Measurements from ENCODE around the gene REXO5. TPM values are rescaled to one million over a fixed set of nuclear protein-coding genes. Genes with fewer than 3 reads are reported as not detected.

REXO5 gene
- total and polyA plus RNA-seq, 2 of the 13 experiments (the other 11 are each of a cell fraction or from before 2014, with no cell fraction given) = 5.9 to 13.1 TPM

DNA sequence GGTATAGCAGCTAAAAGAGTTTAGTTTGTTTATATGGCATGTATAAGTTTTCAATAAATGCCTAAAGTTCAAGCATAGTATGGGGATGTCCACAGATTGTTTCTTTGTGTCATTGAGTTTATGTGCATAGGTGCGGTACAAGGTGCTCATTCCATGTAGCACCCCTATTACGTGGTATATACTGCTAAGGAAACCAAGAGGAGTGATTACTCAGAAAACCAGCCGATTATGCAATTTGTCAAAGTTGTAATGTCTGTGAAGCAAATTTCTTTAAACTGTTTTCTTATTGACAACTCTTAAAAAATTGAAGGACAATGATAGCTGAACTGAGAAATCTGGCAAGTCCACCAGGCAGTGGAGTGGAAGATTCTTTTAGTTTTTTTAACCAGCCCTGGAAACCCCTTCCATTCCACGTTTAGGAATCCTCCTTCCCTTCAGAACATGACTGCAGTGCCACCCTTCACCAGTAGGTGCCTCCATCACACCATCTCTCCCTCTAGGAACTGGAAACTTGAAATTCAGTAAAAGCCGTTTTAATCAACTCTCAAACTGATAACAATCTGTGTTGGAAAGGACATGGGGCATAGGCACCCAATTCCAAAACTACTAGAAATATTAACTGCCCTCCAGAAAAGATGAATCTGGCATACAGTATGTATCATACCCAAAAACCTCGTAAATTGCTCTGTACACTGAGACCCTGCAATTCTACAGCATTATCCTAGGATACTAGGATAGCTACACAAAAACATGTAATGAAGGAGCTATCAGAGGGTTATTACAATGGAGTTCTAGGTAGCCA, 43.5 kb downstream of the REXO5 start (continued):
- TF ChIP-seq, protein P1, sequence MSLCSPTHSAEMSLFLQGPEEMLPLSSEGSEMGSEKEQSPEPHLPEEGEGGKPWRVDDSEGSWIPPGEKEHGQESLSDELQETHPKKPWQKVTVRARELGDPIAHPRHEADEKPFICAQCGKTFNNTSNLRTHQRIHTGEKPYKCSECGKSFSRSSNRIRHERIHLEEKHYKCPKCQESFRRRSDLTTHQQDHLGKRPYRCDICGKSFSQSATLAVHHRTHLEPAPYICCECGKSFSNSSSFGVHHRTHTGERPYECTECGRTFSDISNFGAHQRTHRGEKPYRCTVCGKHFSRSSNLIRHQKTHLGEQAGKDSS (CRISPR knock-in tag; IDR thresholded peaks at IDR 0.05; ENCODE audit: borderline replicate concordance, low read depth) = 0 out of 2 replicates have a peak, but pooled peaks have one; percentile 22
- TF ChIP-seq XBP1 (CRISPR knock-in tag; IDR thresholded peaks at IDR 0.05) (no peak), ATM (IDR thresholded peaks at IDR 0.05; ENCODE audit: borderline replicate concordance) (no peak), ZFP91 (CRISPR knock-in tag; IDR thresholded peaks at IDR 0.05; ENCODE audit: borderline replicate concordance) (no peak), ZNF841 (CRISPR knock-in tag; IDR thresholded peaks at IDR 0.05; ENCODE audit: borderline replicate concordance) (no peak), NCOR1 (IDR thresholded peaks at IDR 0.05; ENCODE audit: borderline replicate concordance, low read length) (no peak), ELF3 (CRISPR knock-in tag; IDR thresholded peaks at IDR 0.05) (peak; percentile 37; the same call in 1 of the 2 replicates), MAFF (IDR thresholded peaks at IDR 0.05; ENCODE audit: low read depth, low read length) (peak; percentile 86), ZBTB21 (CRISPR knock-in tag; IDR thresholded peaks at IDR 0.05) (no peak), NRL (CRISPR knock-in tag; IDR thresholded peaks at IDR 0.05; ENCODE audit: borderline replicate concordance) (no peak), YEATS2 (CRISPR knock-in tag; IDR thresholded peaks at IDR 0.05; ENCODE audit: borderline replicate concordance) (peak; percentile 73; the same call in 1 of the 2 replicates), NFYB (CRISPR knock-in tag; IDR thresholded peaks at IDR 0.05) (no peak), RXRA (CRISPR knock-in tag; IDR thresholded peaks at IDR 0.05) (no peak), IKZF5 (CRISPR knock-in tag; IDR thresholded peaks at IDR 0.05) (no peak; the same call in 1 of the 2 replicates), HNF4G (IDR thresholded peaks at IDR 0.05; ENCODE audit: borderline replicate concordance, low read depth, low read length) (no peak), HNF4G (CRISPR knock-in tag; IDR thresholded peaks at IDR 0.05; ENCODE audit: borderline replicate concordance, low read depth) (no peak), ATF1 (CRISPR knock-in tag; IDR thresholded peaks at IDR 0.05) (no peak), CREB1 (IDR thresholded peaks at IDR 0.05) (no peak), CREB1 (CRISPR knock-in tag; IDR thresholded peaks at IDR 0.05) (no peak), ZBTB7A (CRISPR knock-in tag; IDR thresholded peaks at IDR 0.05) (no peak), MIXL1 (CRISPR knock-in tag; IDR thresholded peaks at IDR 0.05) (peak; percentile 57; the same call in 1 of the 2 replicates)
- TF ChIP-seq, protein P2, sequence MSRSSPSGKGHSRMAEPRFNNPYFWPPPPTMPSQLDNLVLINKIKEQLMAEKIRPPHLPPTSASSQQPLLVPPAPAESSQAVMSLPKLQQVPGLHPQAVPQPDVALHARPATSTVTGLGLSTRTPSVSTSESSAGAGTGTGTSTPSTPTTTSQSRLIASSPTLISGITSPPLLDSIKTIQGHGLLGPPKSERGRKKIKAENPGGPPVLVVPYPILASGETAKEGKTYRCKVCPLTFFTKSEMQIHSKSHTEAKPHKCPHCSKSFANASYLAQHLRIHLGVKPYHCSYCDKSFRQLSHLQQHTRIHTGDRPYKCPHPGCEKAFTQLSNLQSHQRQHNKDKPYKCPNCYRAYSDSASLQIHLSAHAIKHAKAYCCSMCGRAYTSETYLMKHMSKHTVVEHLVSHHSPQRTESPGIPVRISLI (CRISPR knock-in tag; IDR thresholded peaks at IDR 0.05; ENCODE audit: borderline replicate concordance) = no peak
- TF ChIP-seq, protein P3, sequence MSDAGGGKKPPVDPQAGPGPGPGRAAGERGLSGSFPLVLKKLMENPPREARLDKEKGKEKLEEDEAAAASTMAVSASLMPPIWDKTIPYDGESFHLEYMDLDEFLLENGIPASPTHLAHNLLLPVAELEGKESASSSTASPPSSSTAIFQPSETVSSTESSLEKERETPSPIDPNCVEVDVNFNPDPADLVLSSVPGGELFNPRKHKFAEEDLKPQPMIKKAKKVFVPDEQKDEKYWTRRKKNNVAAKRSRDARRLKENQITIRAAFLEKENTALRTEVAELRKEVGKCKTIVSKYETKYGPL (CRISPR knock-in tag; IDR thresholded peaks at IDR 0.05) = no peak
- TF ChIP-seq, protein P4, sequence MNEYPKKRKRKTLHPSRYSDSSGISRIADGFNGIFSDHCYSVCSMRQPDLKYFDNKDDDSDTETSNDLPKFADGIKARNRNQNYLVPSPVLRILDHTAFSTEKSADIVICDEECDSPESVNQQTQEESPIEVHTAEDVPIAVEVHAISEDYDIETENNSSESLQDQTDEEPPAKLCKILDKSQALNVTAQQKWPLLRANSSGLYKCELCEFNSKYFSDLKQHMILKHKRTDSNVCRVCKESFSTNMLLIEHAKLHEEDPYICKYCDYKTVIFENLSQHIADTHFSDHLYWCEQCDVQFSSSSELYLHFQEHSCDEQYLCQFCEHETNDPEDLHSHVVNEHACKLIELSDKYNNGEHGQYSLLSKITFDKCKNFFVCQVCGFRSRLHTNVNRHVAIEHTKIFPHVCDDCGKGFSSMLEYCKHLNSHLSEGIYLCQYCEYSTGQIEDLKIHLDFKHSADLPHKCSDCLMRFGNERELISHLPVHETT (CRISPR knock-in tag; conservative IDR thresholded peaks at IDR 0.05) = 0 out of 2 replicates have a peak, but pooled peaks have one; percentile 63

Measured in HepG2 (cell line).